H1 (cell line): ENCODE data around the gene VPS26A. TPM values are rescaled to one million over a fixed set of nuclear protein-coding genes. Genes with fewer than 3 reads are reported as not detected.

ENCODE experiments used
- CTCF ChIA-PET: fragments of 300-600 bp; sonication (Branson Sonifier 250); formaldehyde crosslinking; loops from one replicate; lab custom pipeline; 2021; ENCODE audit not compliant: partially characterized antibody; lab: Charles Lee
- POLR2A ChIA-PET: fragments of 300-600 bp; sonication (Branson Sonifier 250); formaldehyde crosslinking; loops from one replicate; lab custom pipeline; 2021; ENCODE audit warnings: inconsistent platforms; ENCODE audit not compliant: partially characterized antibody; lab: Charles Lee
- DNase-seq, 2 experiments: peaks; one replicate each; pipeline versions ENCODE4 v3.0.0 to v3.0.0-alpha.2; 2010 to 2022; ENCODE audit warnings: low spot score in 2 of 2, low read depth in 1 of 2, mixed read lengths in 1 of 2
- FAIRE-seq: peaks from 2 replicates; lab custom pipeline; 2011; peaks lifted over from hg19 to GRCh38; lab: Jason Lieb, UNC
- H2AFZ ChIP-seq: 2 replicates; pipeline ENCODE4 v1.8.1; 2012; ENCODE audit warnings: low read length, inconsistent platforms
- H2AK5ac ChIP-seq: 2 replicates; pipeline ENCODE4 v1.6.1; 2013; ENCODE audit warnings: low read depth, low read length
- H2BK120ac ChIP-seq: replicated peaks from 2 replicates; pipeline ENCODE3; 2013; ENCODE audit warnings: low read depth, low read length, inconsistent platforms
- H2BK12ac ChIP-seq: 2 replicates; pipeline ENCODE4 v1.6.1; 2013; ENCODE audit warnings: low read depth, low read length
- H2BK15ac ChIP-seq: 2 replicates; pipeline ENCODE4 v1.6.1; 2013; ENCODE audit warnings: low read length
- H2BK20ac ChIP-seq: 2 replicates; pipeline ENCODE4 v1.6.1; 2013; ENCODE audit warnings: low read length
- H2BK5ac ChIP-seq: 2 replicates; pipeline ENCODE4 v1.6.1; 2013; ENCODE audit warnings: low read depth, low read length
- H3K14ac ChIP-seq: 2 replicates; pipeline ENCODE4 v1.6.1; 2013; ENCODE audit warnings: inconsistent platforms; ENCODE audit not compliant: insufficient read length
- H3K18ac ChIP-seq: 2 replicates; pipeline ENCODE4 v1.6.1; 2013; ENCODE audit warnings: low read length; ENCODE audit errors: extremely low read depth
- H3K23ac ChIP-seq: 2 replicates; pipeline ENCODE4 v1.6.1; 2013; ENCODE audit warnings: inconsistent platforms; ENCODE audit not compliant: insufficient read length
- H3K23me2 ChIP-seq: 2 replicates; pipeline ENCODE4 v1.6.1; 2013; ENCODE audit warnings: low read depth, low read length
- H3K27ac ChIP-seq: 2 replicates; pipeline ENCODE4 v1.6.1; 2011; ENCODE audit warnings: low read depth, low read length, inconsistent platforms
- H3K27me3 ChIP-seq, 4 experiments: replicated peaks in 1 of 4; 1 replicate in 1 of 4; 2 replicates in 3 of 4; pipeline versions ENCODE4 v1.6.1 to v1.8.1; 2011 to 2013; ENCODE audit warnings: low read length in 3 of 4, mild to moderate bottlenecking in 3 of 4, inconsistent platforms in 2 of 4, mixed read lengths in 2 of 4, moderate library complexity in 1 of 4; ENCODE audit not compliant: control insufficient read depth in 3 of 4, insufficient read depth in 3 of 4; ENCODE audit errors: extremely low read depth in 1 of 4
- H3K36me3 ChIP-seq, 4 experiments: 2 replicates each; pipeline versions ENCODE4 v1.6.1 to v1.8.1; 2011 to 2013; ENCODE audit warnings: mild to moderate bottlenecking in 4 of 4, low read length in 3 of 4, moderate library complexity in 2 of 4, control low read depth in 1 of 4, inconsistent platforms in 1 of 4; ENCODE audit not compliant: insufficient read depth in 4 of 4, control insufficient read depth in 2 of 4
- H3K4ac ChIP-seq: replicated peaks from 2 replicates; pipeline ENCODE3; 2013; ENCODE audit warnings: low read length, low read depth, mixed read lengths, inconsistent platforms; ENCODE audit not compliant: insufficient read length
- H3K4me1 ChIP-seq, 4 experiments: replicated peaks in 1 of 4; 1 replicate in 1 of 4; 2 replicates in 3 of 4; pipeline versions ENCODE4 v1.6.1 to v1.8.1; 2011 to 2013; ENCODE audit warnings: low read length in 3 of 4, inconsistent platforms in 2 of 4, mixed read lengths in 1 of 4; ENCODE audit not compliant: insufficient read depth in 4 of 4, control insufficient read depth in 3 of 4
- H3K4me2 ChIP-seq, 2 experiments: 2 replicates each; pipeline versions ENCODE4 v1.6.1 to v1.8.1; 2011 to 2013; ENCODE audit warnings: low read depth in 2 of 2, low read length in 2 of 2, control low read depth in 1 of 2, inconsistent platforms in 1 of 2, mild to moderate bottlenecking in 1 of 2; ENCODE audit not compliant: insufficient read depth in 1 of 2
- H3K4me3 ChIP-seq, 4 experiments: fragments of 200-600, 300-600 bp in 1 of 4; sonication (generic), shearing (Covaris generic), sonication (Bioruptor Twin) in 1 of 4; 2 replicates each; pipeline versions ENCODE4 v1.5.1 to v1.8.1; 2011 to 2016; ENCODE audit warnings: low read length in 4 of 4, low read depth in 3 of 4, control low read depth in 2 of 4, inconsistent platforms in 2 of 4, mild to moderate bottlenecking in 2 of 4, mixed read lengths in 1 of 4, moderate library complexity in 1 of 4; ENCODE audit not compliant: insufficient read depth in 2 of 4; ENCODE audit errors: extremely low read depth in 1 of 4
- H3K56ac ChIP-seq: replicated peaks from 2 replicates; pipeline ENCODE3; 2013; ENCODE audit warnings: low read depth, mild to moderate bottlenecking, mixed read lengths, low read length, inconsistent platforms; ENCODE audit not compliant: insufficient read length
- H3K79me1 ChIP-seq: 2 replicates; pipeline ENCODE4 v1.6.1; 2013; ENCODE audit warnings: low read depth, low read length, control low read depth
- H3K79me2 ChIP-seq, 2 experiments: 2 replicates each; pipeline versions ENCODE4 v1.6.1 to v1.8.1; 2012 to 2013; ENCODE audit warnings: low read length in 2 of 2, mild to moderate bottlenecking in 2 of 2, inconsistent platforms in 1 of 2; ENCODE audit not compliant: insufficient read depth in 2 of 2, control insufficient read depth in 1 of 2
- H3K9ac ChIP-seq, 4 experiments: replicated peaks in 1 of 4; 1 replicate in 1 of 4; 2 replicates in 3 of 4; pipeline versions ENCODE4 v1.6.1 to v1.8.1; 2011 to 2013; ENCODE audit warnings: low read depth in 3 of 4, low read length in 3 of 4, control low read depth in 2 of 4, mild to moderate bottlenecking in 2 of 4, moderate library complexity in 2 of 4, inconsistent platforms in 1 of 4; ENCODE audit errors: extremely low read depth in 1 of 4
- H3K9me3 ChIP-seq, 2 experiments: 2 replicates each; pipeline versions ENCODE4 v1.6.1 to v1.8.1; 2012 to 2013; ENCODE audit warnings: mild to moderate bottlenecking in 2 of 2, moderate library complexity in 2 of 2, control low read depth in 1 of 2, inconsistent platforms in 1 of 2, low read depth in 1 of 2, low read length in 1 of 2, mixed read lengths in 1 of 2; ENCODE audit not compliant: insufficient read depth in 2 of 2
- H4K20me1 ChIP-seq, 2 experiments: replicated peaks in 1 of 2; 2 replicates each; pipeline versions ENCODE3 to v1.8.1; 2011 to 2013; ENCODE audit warnings: inconsistent platforms in 2 of 2, low read length in 2 of 2, mild to moderate bottlenecking in 1 of 2; ENCODE audit not compliant: insufficient read depth in 2 of 2, control insufficient read depth in 1 of 2
- H4K5ac ChIP-seq: 2 replicates; pipeline ENCODE4 v1.6.1; 2013; ENCODE audit warnings: low read length, low read depth, mixed read lengths, inconsistent platforms; ENCODE audit not compliant: insufficient read length
- H4K8ac ChIP-seq: 2 replicates; pipeline ENCODE4 v1.8.0; 2013; ENCODE audit warnings: mild to moderate bottlenecking, moderate library complexity, low read length, inconsistent platforms; ENCODE audit not compliant: insufficient read depth; ENCODE audit errors: extremely low read depth
- H4K91ac ChIP-seq: replicated peaks from 2 replicates; pipeline ENCODE3; 2013; ENCODE audit warnings: low read length, mixed read lengths, inconsistent platforms; ENCODE audit not compliant: insufficient read length
- BACH1 ChIP-seq: IDR thresholded peaks from 2 replicates; pipeline ENCODE4 v1.6.1; 2012; ENCODE audit warnings: low read length, improper control_type of control experiment
- BCL11A ChIP-seq, 2 experiments: IDR thresholded peaks; one replicate each; pipeline ENCODE4 v1.6.1; 2011; ENCODE audit warnings: low read depth in 2 of 2, low read length in 2 of 2, mild to moderate bottlenecking in 2 of 2
- CEBPB ChIP-seq: IDR thresholded peaks from 2 replicates; pipeline ENCODE4 v1.6.1; 2012; ENCODE audit warnings: low read depth, low read length
- EP300 ChIP-seq, 2 experiments: IDR thresholded peaks; 1 replicate in 1 of 2; 2 replicates in 1 of 2; pipeline ENCODE4 v1.6.1; 2011 to 2012; ENCODE audit warnings: low read depth in 2 of 2, low read length in 2 of 2, mild to moderate bottlenecking in 2 of 2, borderline replicate concordance in 1 of 2, inconsistent platforms in 1 of 2, moderate library complexity in 1 of 2
- JUND ChIP-seq: IDR thresholded peaks from 2 replicates; pipeline ENCODE4 v1.6.1; 2011; ENCODE audit warnings: mild to moderate bottlenecking, improper control_type of control experiment, low read length
- RFX5 ChIP-seq: IDR thresholded peaks from 2 replicates; pipeline ENCODE4 v1.6.1; 2011; ENCODE audit warnings: low read depth, low read length, improper control_type of control experiment, borderline replicate concordance
- SAP30 ChIP-seq: fragments of 300-600 bp; sonication (generic); IDR thresholded peaks from 2 replicates; pipeline ENCODE4 v1.7.1; 2012; ENCODE audit warnings: low read length, moderate library complexity, mild to moderate bottlenecking, inconsistent platforms; ENCODE audit not compliant: insufficient read depth, insufficient replicate concordance
- SIRT6 ChIP-seq: IDR thresholded peaks from one replicate; pipeline ENCODE4 v1.7.1; 2012; ENCODE audit warnings: low read length, inconsistent platforms
- SUZ12 ChIP-seq: fragments of 200-600 bp; sonication (generic); IDR thresholded peaks from 2 replicates; pipeline ENCODE4 v1.6.1; 2012; ENCODE audit warnings: mild to moderate bottlenecking, inconsistent platforms, low read length, moderate library complexity, mixed read lengths
- TEAD4 ChIP-seq: IDR thresholded peaks from 2 replicates; pipeline ENCODE4 v1.6.1; 2012; ENCODE audit warnings: low read depth, low read length, inconsistent platforms, mixed read lengths
- USF2 ChIP-seq: IDR thresholded peaks from 2 replicates; pipeline ENCODE4 v1.6.1; 2011; ENCODE audit warnings: low read length, improper control_type of control experiment
- YY1 ChIP-seq: IDR thresholded peaks from 2 replicates; pipeline ENCODE4 v1.6.1; 2011; ENCODE audit warnings: low read depth, mild to moderate bottlenecking, low read length
- WGBS, 2 experiments: shearing (Covaris generic) in 1 of 2; methylation state at CpG; one replicate each; pipeline versions ENCODE4 v1.1.6 to v1.1.7; 2013 to 2015; ENCODE audit warnings: low lambda C conversion rate in 2 of 2, mixed read lengths in 2 of 2, inconsistent platforms in 1 of 2, low coverage in 1 of 2, missing lambda C conversion rate in 1 of 2; ENCODE audit not compliant: insufficient replicate concordance in 2 of 2, insufficient coverage in 1 of 2, insufficient read length in 1 of 2; ENCODE audit errors: extremely low coverage in 1 of 2, missing lambda C conversion rate in 1 of 2; 5-methylcytosine and 5-hydroxymethylcytosine counted together
- polyA plus RNA-seq, 7 experiments: library from polyadenylated mRNA; depleted of rRNA in 3 of 7; stranded (reverse) in 5 of 7; unstranded in 2 of 7; fragments of >200 nt in 5 of 7; fragments of 200-250 nt in 2 of 7; gene quantifications; 1 replicate in 5 of 7; 2 replicates in 1 of 7; 4 replicates in 1 of 7; pipeline versions ENCODE4 v1.2.1 to v1.2.3, GENCODE V29; 2011 to 2013; ENCODE audit warnings: missing spikeins in 2 of 7, mixed read lengths in 2 of 7
- total RNA-seq: library from RNA; stranded (reverse); fragmentation: NEBNext Ultra II Directional; extraction: Animal tissue kit (Norgen Biotek cat#: 25700); gene quantifications from 2 replicates; pipeline ENCODE4 v1.2.1, GENCODE V29; 2021

Gene VPS26A
- total and polyA plus RNA-seq, 2 of the 8 experiments (the other 6 are each of a cell fraction or from before 2014, with no cell fraction given), result 10.7 to 44.8 TPM

- no peak overlapping the region for H2BK12ac ChIP-seq
- H4K8ac ChIP-seq, result no peak overlapping the region
- H4K5ac ChIP-seq, result no peak overlapping the region
- H3K14ac ChIP-seq, result no peak overlapping the region
- H3K27me3 ChIP-seq, result no peaks in the 10 kb centered on the region
- ChIA-PET POLR2A (no interaction called here), CTCF (interaction anchor here (1.7 kb wide), 1 partner anchor 93 kb away, joined by 3 read pairs; no protein-coding TSS in a partner anchor)
- no peak overlapping the region for H4K91ac ChIP-seq
- H3K4ac ChIP-seq, result no peak overlapping the region
- H3K23ac ChIP-seq, result no peak overlapping the region
- no peak overlapping the region for H2AK5ac ChIP-seq
- H2BK15ac ChIP-seq, result no peak overlapping the region
- FAIRE-seq, result no peak
- no peaks in the 10 kb centered on the region for H4K20me1 ChIP-seq
- H3K23me2 ChIP-seq, result no peaks in the 10 kb centered on the region
- WGBS, 2 experiments, result 85% methylated on average over 10 of the region's 10 CpGs; no CpG with 5 or more reads in 1 of the 2 experiments
- H3K4me3 ChIP-seq, result no peak overlapping the region
- H3K79me2 ChIP-seq, result no peaks in the 10 kb centered on the region
- H2BK5ac ChIP-seq, result no peak overlapping the region
- H3K9me3 ChIP-seq, result no peaks in the 10 kb centered on the region
- H3K4me1 ChIP-seq, result peaks cover 0 to 4% (median 1%) of the 10 kb centered on the region in 4 experiments; a peak in 3 of 7 replicates
- H2BK20ac ChIP-seq, result no peak overlapping the region
- H3K4me2 ChIP-seq, result no peak overlapping the region
- H3K79me1 ChIP-seq, result no peaks in the 10 kb centered on the region
- no peak overlapping the region for H3K56ac ChIP-seq
- H2AFZ ChIP-seq, result no peak overlapping the region
- no peak overlapping the region for H3K9ac ChIP-seq
- H3K18ac ChIP-seq, result no peak overlapping the region
- H3K27ac ChIP-seq, result no peak overlapping the region
- no peaks in the 10 kb centered on the region for H3K36me3 ChIP-seq
- no peak for DNase-seq
- no peak overlapping the region for H2BK120ac ChIP-seq
- TF ChIP-seq SIRT6 (no peak), TEAD4 (no peak), BCL11A (IDR thresholded peaks at IDR 0.05; ENCODE audit: low read depth in 2 of 2, low read length in 2 of 2) (no peak), JUND (no peak), SAP30 (no peak), RFX5 (no peak), EP300 (IDR thresholded peaks at IDR 0.05; ENCODE audit: borderline replicate concordance in 1 of 2, low read depth in 2 of 2, low read length in 2 of 2) (no peak), BACH1 (no peak), SUZ12 (no peak), CEBPB (no peak), YY1 (no peak), USF2 (no peak)
These were observed 35.0 kb upstream of the VPS26A start for GRCh38 chr10:69088801-69089501.
